Keratinocyte (primary cell): ENCODE results near the gene PRKCZ.

ENCODE experiments used
- EZH2 ChIP-seq: IDR thresholded peaks from one replicate; pipeline ENCODE4 v1.6.1; 2012; ENCODE audit warnings: inconsistent platforms, mild to moderate bottlenecking, low read length, moderate library complexity
- TF ChIP-seq, protein P1 (sequence below), 3 experiments: IDR thresholded peaks in 1 of 3; conservative IDR thresholded peaks in 1 of 3; optimal IDR thresholded peaks in 1 of 3; 2 replicates in 2 of 3; 3 replicates in 1 of 3; pipeline versions ENCODE3 to v1.5.1; 2011; ENCODE audit warnings: low read length in 3 of 3, mild to moderate bottlenecking in 3 of 3, moderate library complexity in 2 of 3, control low read depth in 1 of 3, inconsistent platforms in 1 of 3; ENCODE audit not compliant: insufficient read depth in 2 of 3; ENCODE audit errors: extremely low read depth in 1 of 3

- TF ChIP-seq, protein P1, sequence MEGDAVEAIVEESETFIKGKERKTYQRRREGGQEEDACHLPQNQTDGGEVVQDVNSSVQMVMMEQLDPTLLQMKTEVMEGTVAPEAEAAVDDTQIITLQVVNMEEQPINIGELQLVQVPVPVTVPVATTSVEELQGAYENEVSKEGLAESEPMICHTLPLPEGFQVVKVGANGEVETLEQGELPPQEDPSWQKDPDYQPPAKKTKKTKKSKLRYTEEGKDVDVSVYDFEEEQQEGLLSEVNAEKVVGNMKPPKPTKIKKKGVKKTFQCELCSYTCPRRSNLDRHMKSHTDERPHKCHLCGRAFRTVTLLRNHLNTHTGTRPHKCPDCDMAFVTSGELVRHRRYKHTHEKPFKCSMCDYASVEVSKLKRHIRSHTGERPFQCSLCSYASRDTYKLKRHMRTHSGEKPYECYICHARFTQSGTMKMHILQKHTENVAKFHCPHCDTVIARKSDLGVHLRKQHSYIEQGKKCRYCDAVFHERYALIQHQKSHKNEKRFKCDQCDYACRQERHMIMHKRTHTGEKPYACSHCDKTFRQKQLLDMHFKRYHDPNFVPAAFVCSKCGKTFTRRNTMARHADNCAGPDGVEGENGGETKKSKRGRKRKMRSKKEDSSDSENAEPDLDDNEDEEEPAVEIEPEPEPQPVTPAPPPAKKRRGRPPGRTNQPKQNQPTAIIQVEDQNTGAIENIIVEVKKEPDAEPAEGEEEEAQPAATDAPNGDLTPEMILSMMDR (optimal IDR thresholded peaks at IDR 0.05 in 1 of 3, IDR thresholded peaks at IDR 0.05 in 1 of 3, conservative IDR thresholded peaks at IDR 0.05 in 1 of 3; ENCODE audit: extremely low read depth in 1 of 3, insufficient read depth in 2 of 3, low read length in 3 of 3) = no peak
- no peak for TF ChIP-seq EZH2
Observed at GRCh38 chr1:2146836-2147517, 96.8 kb downstream of the PRKCZ start.
